ENCODE results near the gene EPN1. TPM values are rescaled to one million over a fixed set of nuclear protein-coding genes. Genes with fewer than 3 reads are reported as not detected.
A peak's percentile ranks its signal among the peaks of the same experiment; 100 is the strongest.

EPN1 gene
- total and polyA plus RNA-seq, 2 of the 13 experiments (the other 11 are each of a cell fraction or from before 2014, with no cell fraction given): 28.9 to 31.7 TPM

DNA sequence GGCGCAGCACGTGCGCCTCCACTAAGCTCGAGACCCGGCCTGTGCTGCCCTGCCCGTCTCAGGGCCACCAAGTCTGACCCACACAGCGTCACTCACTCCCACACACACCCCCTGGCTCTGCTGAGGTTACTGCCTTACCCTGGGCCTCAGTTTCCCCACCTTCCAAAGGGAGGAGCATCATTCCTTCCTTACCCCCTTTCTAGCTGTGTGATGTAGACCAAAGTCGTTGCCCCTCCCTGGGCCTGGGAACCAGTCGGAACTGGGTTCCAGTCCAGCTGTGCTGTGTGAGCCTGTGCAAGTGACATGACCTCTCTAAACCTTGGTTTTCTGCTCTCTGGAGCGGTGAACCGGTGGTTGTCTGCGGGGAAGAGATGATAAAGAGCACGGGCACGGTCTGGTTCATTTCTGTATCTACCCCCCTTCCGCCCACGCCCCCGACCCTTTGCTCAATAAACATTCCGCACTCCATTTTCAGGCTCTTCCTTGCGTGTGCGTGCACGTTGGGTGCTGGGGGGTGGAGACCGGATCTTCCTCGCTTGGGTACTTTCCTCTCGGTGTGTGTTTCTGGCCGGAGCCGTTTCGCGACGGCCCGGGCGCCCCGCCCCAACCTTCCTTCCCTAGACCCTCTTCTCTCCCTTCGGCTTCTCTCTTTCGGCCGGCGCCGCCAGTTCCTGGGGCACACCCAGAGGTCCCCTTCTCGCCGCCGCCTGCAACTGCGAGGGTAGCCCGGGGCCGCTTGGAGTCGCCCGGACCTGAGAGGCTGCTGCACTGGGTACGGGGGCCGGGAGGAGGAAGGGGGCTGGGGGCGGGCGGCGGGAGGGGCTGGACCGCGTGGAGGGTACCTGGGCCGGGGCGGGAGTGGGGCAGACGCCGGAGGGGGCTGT is 31.8 kb upstream of the EPN1 start, which contains the start of gene ZNF581 (continued):
- TF ChIP-seq, protein P1, sequence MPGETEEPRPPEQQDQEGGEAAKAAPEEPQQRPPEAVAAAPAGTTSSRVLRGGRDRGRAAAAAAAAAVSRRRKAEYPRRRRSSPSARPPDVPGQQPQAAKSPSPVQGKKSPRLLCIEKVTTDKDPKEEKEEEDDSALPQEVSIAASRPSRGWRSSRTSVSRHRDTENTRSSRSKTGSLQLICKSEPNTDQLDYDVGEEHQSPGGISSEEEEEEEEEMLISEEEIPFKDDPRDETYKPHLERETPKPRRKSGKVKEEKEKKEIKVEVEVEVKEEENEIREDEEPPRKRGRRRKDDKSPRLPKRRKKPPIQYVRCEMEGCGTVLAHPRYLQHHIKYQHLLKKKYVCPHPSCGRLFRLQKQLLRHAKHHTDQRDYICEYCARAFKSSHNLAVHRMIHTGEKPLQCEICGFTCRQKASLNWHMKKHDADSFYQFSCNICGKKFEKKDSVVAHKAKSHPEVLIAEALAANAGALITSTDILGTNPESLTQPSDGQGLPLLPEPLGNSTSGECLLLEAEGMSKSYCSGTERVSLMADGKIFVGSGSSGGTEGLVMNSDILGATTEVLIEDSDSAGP (CRISPR knock-in tag; IDR thresholded peaks at IDR 0.05; ENCODE audit: borderline replicate concordance): peak; percentile 74; the same call in 1 of the 2 replicates
- TF ChIP-seq ZNF788 (CRISPR knock-in tag; IDR thresholded peaks at IDR 0.05; ENCODE audit: borderline replicate concordance) (peak; percentile 84; the same call in 1 of the 2 replicates), RFXANK (CRISPR knock-in tag; IDR thresholded peaks at IDR 0.05) (no peak), AGO2 (optimal IDR thresholded peaks at IDR 0.05; ENCODE audit: low read depth, low read length) (peak; percentile 92), TBX2 (CRISPR knock-in tag; IDR thresholded peaks at IDR 0.05; ENCODE audit: borderline replicate concordance) (peak; percentile 40; the same call in 1 of the 2 replicates), ZNF17 (CRISPR knock-in tag; IDR thresholded peaks at IDR 0.05) (no peak), BORCS8-MEF2B (CRISPR knock-in tag; IDR thresholded peaks at IDR 0.05) (peak; percentile 23; the same call in 1 of the 2 replicates), SMARCE1 (IDR thresholded peaks at IDR 0.05; ENCODE audit: borderline replicate concordance) (no peak), ARNT (IDR thresholded peaks at IDR 0.05) (no peak)
- TF ChIP-seq, protein P2, sequence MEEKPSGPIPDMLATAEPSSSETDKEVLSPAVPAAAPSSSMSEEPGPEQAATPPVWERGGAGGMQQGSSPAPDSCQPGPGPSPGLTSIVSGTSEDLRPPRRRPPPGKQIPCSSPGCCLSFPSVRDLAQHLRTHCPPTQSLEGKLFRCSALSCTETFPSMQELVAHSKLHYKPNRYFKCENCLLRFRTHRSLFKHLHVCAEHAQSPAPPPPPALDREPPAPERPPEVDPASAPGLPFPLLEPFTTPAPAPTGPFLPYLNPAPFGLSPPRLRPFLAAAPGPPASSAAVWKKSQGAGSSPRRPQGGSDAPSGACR (CRISPR knock-in tag; IDR thresholded peaks at IDR 0.05): no peak
- TF ChIP-seq, protein P3, sequence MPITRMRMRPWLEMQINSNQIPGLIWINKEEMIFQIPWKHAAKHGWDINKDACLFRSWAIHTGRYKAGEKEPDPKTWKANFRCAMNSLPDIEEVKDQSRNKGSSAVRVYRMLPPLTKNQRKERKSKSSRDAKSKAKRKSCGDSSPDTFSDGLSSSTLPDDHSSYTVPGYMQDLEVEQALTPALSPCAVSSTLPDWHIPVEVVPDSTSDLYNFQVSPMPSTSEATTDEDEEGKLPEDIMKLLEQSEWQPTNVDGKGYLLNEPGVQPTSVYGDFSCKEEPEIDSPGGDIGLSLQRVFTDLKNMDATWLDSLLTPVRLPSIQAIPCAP (CRISPR knock-in tag; IDR thresholded peaks at IDR 0.05; ENCODE audit: low read depth): no peak
- TF ChIP-seq, protein P4, sequence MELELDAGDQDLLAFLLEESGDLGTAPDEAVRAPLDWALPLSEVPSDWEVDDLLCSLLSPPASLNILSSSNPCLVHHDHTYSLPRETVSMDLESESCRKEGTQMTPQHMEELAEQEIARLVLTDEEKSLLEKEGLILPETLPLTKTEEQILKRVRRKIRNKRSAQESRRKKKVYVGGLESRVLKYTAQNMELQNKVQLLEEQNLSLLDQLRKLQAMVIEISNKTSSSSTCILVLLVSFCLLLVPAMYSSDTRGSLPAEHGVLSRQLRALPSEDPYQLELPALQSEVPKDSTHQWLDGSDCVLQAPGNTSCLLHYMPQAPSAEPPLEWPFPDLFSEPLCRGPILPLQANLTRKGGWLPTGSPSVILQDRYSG (CRISPR knock-in tag; IDR thresholded peaks at IDR 0.05): peak; percentile 20; the same call in 1 of the 2 replicates
- TF ChIP-seq, protein P5, sequence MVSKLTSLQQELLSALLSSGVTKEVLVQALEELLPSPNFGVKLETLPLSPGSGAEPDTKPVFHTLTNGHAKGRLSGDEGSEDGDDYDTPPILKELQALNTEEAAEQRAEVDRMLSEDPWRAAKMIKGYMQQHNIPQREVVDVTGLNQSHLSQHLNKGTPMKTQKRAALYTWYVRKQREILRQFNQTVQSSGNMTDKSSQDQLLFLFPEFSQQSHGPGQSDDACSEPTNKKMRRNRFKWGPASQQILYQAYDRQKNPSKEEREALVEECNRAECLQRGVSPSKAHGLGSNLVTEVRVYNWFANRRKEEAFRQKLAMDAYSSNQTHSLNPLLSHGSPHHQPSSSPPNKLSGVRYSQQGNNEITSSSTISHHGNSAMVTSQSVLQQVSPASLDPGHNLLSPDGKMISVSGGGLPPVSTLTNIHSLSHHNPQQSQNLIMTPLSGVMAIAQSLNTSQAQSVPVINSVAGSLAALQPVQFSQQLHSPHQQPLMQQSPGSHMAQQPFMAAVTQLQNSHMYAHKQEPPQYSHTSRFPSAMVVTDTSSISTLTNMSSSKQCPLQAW (CRISPR knock-in tag; IDR thresholded peaks at IDR 0.05): peak; percentile 66
- TF ChIP-seq, protein P6, sequence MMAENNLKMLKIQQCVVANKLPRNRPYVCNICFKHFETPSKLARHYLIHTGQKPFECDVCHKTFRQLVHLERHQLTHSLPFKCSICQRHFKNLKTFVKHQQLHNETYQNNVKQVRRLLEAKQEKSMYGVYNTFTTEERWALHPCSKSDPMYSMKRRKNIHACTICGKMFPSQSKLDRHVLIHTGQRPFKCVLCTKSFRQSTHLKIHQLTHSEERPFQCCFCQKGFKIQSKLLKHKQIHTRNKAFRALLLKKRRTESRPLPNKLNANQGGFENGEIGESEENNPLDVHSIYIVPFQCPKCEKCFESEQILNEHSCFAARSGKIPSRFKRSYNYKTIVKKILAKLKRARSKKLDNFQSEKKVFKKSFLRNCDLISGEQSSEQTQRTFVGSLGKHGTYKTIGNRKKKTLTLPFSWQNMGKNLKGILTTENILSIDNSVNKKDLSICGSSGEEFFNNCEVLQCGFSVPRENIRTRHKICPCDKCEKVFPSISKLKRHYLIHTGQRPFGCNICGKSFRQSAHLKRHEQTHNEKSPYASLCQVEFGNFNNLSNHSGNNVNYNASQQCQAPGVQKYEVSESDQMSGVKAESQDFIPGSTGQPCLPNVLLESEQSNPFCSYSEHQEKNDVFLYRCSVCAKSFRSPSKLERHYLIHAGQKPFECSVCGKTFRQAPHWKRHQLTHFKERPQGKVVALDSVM (CRISPR knock-in tag; IDR thresholded peaks at IDR 0.05): no peak
- TF ChIP-seq, protein P7, sequence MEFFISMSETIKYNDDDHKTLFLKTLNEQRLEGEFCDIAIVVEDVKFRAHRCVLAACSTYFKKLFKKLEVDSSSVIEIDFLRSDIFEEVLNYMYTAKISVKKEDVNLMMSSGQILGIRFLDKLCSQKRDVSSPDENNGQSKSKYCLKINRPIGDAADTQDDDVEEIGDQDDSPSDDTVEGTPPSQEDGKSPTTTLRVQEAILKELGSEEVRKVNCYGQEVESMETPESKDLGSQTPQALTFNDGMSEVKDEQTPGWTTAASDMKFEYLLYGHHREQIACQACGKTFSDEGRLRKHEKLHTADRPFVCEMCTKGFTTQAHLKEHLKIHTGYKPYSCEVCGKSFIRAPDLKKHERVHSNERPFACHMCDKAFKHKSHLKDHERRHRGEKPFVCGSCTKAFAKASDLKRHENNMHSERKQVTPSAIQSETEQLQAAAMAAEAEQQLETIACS (CRISPR knock-in tag; IDR thresholded peaks at IDR 0.05): 0 out of 2 replicates have a peak, but pooled peaks have one; percentile 22
- TF ChIP-seq, protein P8, sequence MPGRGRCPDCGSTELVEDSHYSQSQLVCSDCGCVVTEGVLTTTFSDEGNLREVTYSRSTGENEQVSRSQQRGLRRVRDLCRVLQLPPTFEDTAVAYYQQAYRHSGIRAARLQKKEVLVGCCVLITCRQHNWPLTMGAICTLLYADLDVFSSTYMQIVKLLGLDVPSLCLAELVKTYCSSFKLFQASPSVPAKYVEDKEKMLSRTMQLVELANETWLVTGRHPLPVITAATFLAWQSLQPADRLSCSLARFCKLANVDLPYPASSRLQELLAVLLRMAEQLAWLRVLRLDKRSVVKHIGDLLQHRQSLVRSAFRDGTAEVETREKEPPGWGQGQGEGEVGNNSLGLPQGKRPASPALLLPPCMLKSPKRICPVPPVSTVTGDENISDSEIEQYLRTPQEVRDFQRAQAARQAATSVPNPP (CRISPR knock-in tag; IDR thresholded peaks at IDR 0.05): 0 out of 2 replicates have a peak, but pooled peaks have one; percentile 52
